H9 (cell line): ENCODE data around the gene PPP2R3C. TPM values are rescaled to one million over a fixed set of nuclear protein-coding genes. Genes with fewer than 3 reads are reported as not detected.

ENCODE experiments used
- DNase-seq: peaks from one replicate; pipeline ENCODE4 v3.0.0-alpha.2; 2017
- H2AFZ ChIP-seq: one replicate; pipeline ENCODE4 v1.6.1; 2013; ENCODE audit warnings: mild to moderate bottlenecking, low read length, control low read depth, moderate library complexity
- H2AK5ac ChIP-seq: 2 replicates; pipeline ENCODE4 v1.6.1; 2013; ENCODE audit warnings: low read length, control low read depth, mixed read lengths; ENCODE audit not compliant: insufficient read length
- H2BK120ac ChIP-seq: one replicate; pipeline ENCODE4 v1.6.1; 2013; ENCODE audit warnings: low read depth, mild to moderate bottlenecking, low read length, control low read depth, inconsistent platforms; ENCODE audit not compliant: poor library complexity, severe bottlenecking
- H2BK12ac ChIP-seq: 2 replicates; pipeline ENCODE4 v1.6.1; 2013; ENCODE audit warnings: low read length, control low read depth, mixed read lengths, low read depth; ENCODE audit not compliant: insufficient read length
- H2BK15ac ChIP-seq: 2 replicates; pipeline ENCODE4 v1.6.1; 2013; ENCODE audit warnings: low read depth, low read length, control low read depth
- H2BK20ac ChIP-seq: one replicate; pipeline ENCODE4 v1.6.1; 2013; ENCODE audit warnings: low read depth, mild to moderate bottlenecking, low read length, control low read depth, inconsistent platforms; ENCODE audit not compliant: poor library complexity, severe bottlenecking
- H2BK5ac ChIP-seq: 2 replicates; pipeline ENCODE4 v1.6.1; 2013; ENCODE audit warnings: low read length, control low read depth, mixed read lengths; ENCODE audit not compliant: insufficient read length
- H3K14ac ChIP-seq: 2 replicates; pipeline ENCODE4 v1.6.1; 2013; ENCODE audit warnings: low read length, control low read depth; ENCODE audit not compliant: insufficient read depth
- H3K18ac ChIP-seq: 2 replicates; pipeline ENCODE4 v1.6.1; 2013; ENCODE audit warnings: low read depth, mild to moderate bottlenecking, mixed read lengths, low read length, control low read depth; ENCODE audit not compliant: insufficient read length
- H3K23ac ChIP-seq: 2 replicates; pipeline ENCODE4 v1.6.1; 2013; ENCODE audit warnings: low read length, control low read depth, mixed read lengths, low read depth; ENCODE audit not compliant: insufficient read length
- H3K23me2 ChIP-seq: 2 replicates; pipeline ENCODE4 v1.6.1; 2013; ENCODE audit warnings: low read depth, mild to moderate bottlenecking, mixed read lengths, low read length, control low read depth; ENCODE audit not compliant: insufficient read length, poor library complexity, severe bottlenecking
- H3K27ac ChIP-seq: 2 replicates; pipeline ENCODE4 v1.5.1; 2013; ENCODE audit warnings: low read length, control low read depth, mixed read lengths, low read depth; ENCODE audit not compliant: insufficient read length
- H3K27me3 ChIP-seq: 2 replicates; pipeline ENCODE4 v1.6.1; 2013; ENCODE audit warnings: low read length, control low read depth, inconsistent platforms; ENCODE audit not compliant: insufficient read depth
- H3K4ac ChIP-seq: 2 replicates; pipeline ENCODE4 v1.6.1; 2013; ENCODE audit warnings: low read depth, mild to moderate bottlenecking, control low read depth, inconsistent platforms, low read length, moderate library complexity
- H3K4me1 ChIP-seq: 2 replicates; pipeline ENCODE4 v1.6.1; 2013; ENCODE audit warnings: low read length, control low read depth, inconsistent platforms; ENCODE audit not compliant: insufficient read depth
- H3K4me2 ChIP-seq: 2 replicates; pipeline ENCODE4 v1.6.1; 2013; ENCODE audit warnings: low read length, control low read depth, mixed read lengths; ENCODE audit not compliant: insufficient read length, insufficient read depth
- H3K56ac ChIP-seq: 2 replicates; pipeline ENCODE4 v1.6.1; 2013; ENCODE audit warnings: low read depth, mild to moderate bottlenecking, mixed read lengths, low read length, control low read depth; ENCODE audit not compliant: insufficient read length
- H3K79me1 ChIP-seq: 2 replicates; pipeline ENCODE4 v1.6.1; 2013; ENCODE audit warnings: low read depth, mild to moderate bottlenecking, moderate library complexity, low read length, control low read depth, inconsistent platforms; ENCODE audit not compliant: insufficient read depth, poor library complexity, severe bottlenecking
- H3K79me2 ChIP-seq: 2 replicates; pipeline ENCODE4 v1.6.1; 2013; ENCODE audit warnings: low read length, control low read depth, inconsistent platforms; ENCODE audit not compliant: insufficient read depth
- H3K9ac ChIP-seq: 2 replicates; pipeline ENCODE4 v1.6.1; 2013; ENCODE audit warnings: low read length, control low read depth, mixed read lengths; ENCODE audit not compliant: insufficient read length; ENCODE audit errors: extremely low read depth
- H3K9me3 ChIP-seq: one replicate; pipeline ENCODE4 v1.6.1; 2013; ENCODE audit warnings: low read depth, low read length, inconsistent platforms; ENCODE audit not compliant: control insufficient read depth
- H3T11ph ChIP-seq: one replicate; pipeline ENCODE4 v1.6.1; 2013; ENCODE audit warnings: mild to moderate bottlenecking, low read length, control low read depth, inconsistent platforms
- H4K20me1 ChIP-seq: one replicate; pipeline ENCODE4 v1.6.1; 2013; ENCODE audit not compliant: control insufficient read depth, insufficient read length, insufficient read depth
- H4K5ac ChIP-seq: 2 replicates; pipeline ENCODE4 v1.6.1; 2013; ENCODE audit warnings: low read depth, mild to moderate bottlenecking, mixed read lengths, low read length, control low read depth; ENCODE audit not compliant: insufficient read length
- H4K8ac ChIP-seq: replicated peaks from 2 replicates; pipeline ENCODE4 v1.6.1; 2013; ENCODE audit warnings: low read length, control low read depth, mixed read lengths, low read depth; ENCODE audit not compliant: insufficient read length
- H4K91ac ChIP-seq: 2 replicates; pipeline ENCODE4 v1.6.1; 2013; ENCODE audit warnings: low read depth, mild to moderate bottlenecking, moderate library complexity, mixed read lengths, low read length, control low read depth; ENCODE audit not compliant: insufficient read length
- H3K27ac Mint-ChIP-seq, 3 experiments: 2 replicates in 2 of 3; 3 replicates in 1 of 3; pipeline ENCODE4 v1.8.0; 2020 to 2021; ENCODE audit warnings: mixed read lengths in 3 of 3, mild to moderate bottlenecking in 1 of 3, moderate library complexity in 1 of 3
- H3K27me3 Mint-ChIP-seq: 2 replicates; pipeline ENCODE4 v1.8.0; 2021; ENCODE audit warnings: low read depth, mild to moderate bottlenecking, moderate library complexity, mixed read lengths
- H3K36me3 Mint-ChIP-seq, 3 experiments: 2 replicates in 2 of 3; 3 replicates in 1 of 3; pipeline ENCODE4 v1.8.0; 2020 to 2021; ENCODE audit warnings: low read depth in 3 of 3, mixed read lengths in 3 of 3; ENCODE audit not compliant: insufficient read depth in 1 of 3
- H3K4me1 Mint-ChIP-seq, 2 experiments: 2 replicates each; pipeline ENCODE4 v1.8.0; 2020; ENCODE audit warnings: mixed read lengths in 2 of 2
- H3K4me3 Mint-ChIP-seq, 2 experiments: 2 replicates in 1 of 2; 3 replicates in 1 of 2; pipeline ENCODE4 v1.8.0; 2020 to 2021; ENCODE audit warnings: mild to moderate bottlenecking in 2 of 2, mixed read lengths in 2 of 2, moderate library complexity in 1 of 2
- H3K9me3 Mint-ChIP-seq, 2 experiments: 2 replicates in 1 of 2; 3 replicates in 1 of 2; pipeline ENCODE4 v1.8.0; 2020; ENCODE audit warnings: mild to moderate bottlenecking in 2 of 2, mixed read lengths in 2 of 2, moderate library complexity in 1 of 2
- WGBS: extraction: QIAGEN DNeasy Blood & Tissue Kit; methylation state at CpG from one replicate; pipeline ENCODE4 v1.1.7; 2013; ENCODE audit warnings: missing lambda C conversion rate, low lambda C conversion rate, mixed read lengths; ENCODE audit not compliant: insufficient read length; ENCODE audit errors: extremely low coverage; 5-methylcytosine and 5-hydroxymethylcytosine counted together
- total RNA-seq: library from RNA; stranded (reverse); gene quantifications from 2 replicates; pipeline ENCODE4 v1.2.1, GENCODE V29; 2021
- TF ChIP-seq, protein P1 (sequence below): fragments of 200-600 bp; sonication (generic); conservative IDR thresholded peaks from 3 replicates; pipeline ENCODE4 v1.8.0; 2021; ENCODE audit warnings: antibody characterized with exemption, mild to moderate bottlenecking

The PPP2R3C gene
- total RNA-seq, 1 experiment from 2014 or later: 51.1 TPM

GRCh38 chr14:35085441-35085840, 36.3 kb downstream of the PPP2R3C start:
- H4K91ac ChIP-seq: no peak overlapping the region
- no peak overlapping the region for H2AFZ ChIP-seq
- no peak overlapping the region for H2BK12ac ChIP-seq
- H2BK120ac ChIP-seq: no peak overlapping the region
- no peak overlapping the region for H3K18ac ChIP-seq
- no peaks in the 10 kb centered on the region for H3K23me2 ChIP-seq
- no peaks in the 10 kb centered on the region for H3K79me1 ChIP-seq
- H3K27me3 ChIP-seq: no peaks in the 10 kb centered on the region
- DNase-seq: no peak
- no peaks in the 10 kb centered on the region for H3K27me3 Mint-ChIP-seq
- H2BK15ac ChIP-seq: no peak overlapping the region
- no peak overlapping the region for H2BK5ac ChIP-seq
- no peak overlapping the region for H3K27ac ChIP-seq
- H3K23ac ChIP-seq: no peak overlapping the region
- no peak overlapping the region for H3K9ac ChIP-seq
- no peak overlapping the region for H2AK5ac ChIP-seq
- H3K4me3 Mint-ChIP-seq: no peak overlapping the region
- H3K27ac Mint-ChIP-seq: 0 out of 7 replicates have a peak overlapping the region, but pooled peaks of 1 of the 3 experiments have one; percentile 36
- H3K9me3 ChIP-seq: no peaks in the 10 kb centered on the region
- no peaks in the 10 kb centered on the region for H3K79me2 ChIP-seq
- H3K4me1 Mint-ChIP-seq: no peaks in the 10 kb centered on the region
- H3T11ph ChIP-seq: no peak overlapping the region
- H3K14ac ChIP-seq: no peak overlapping the region
- no peaks in the 10 kb centered on the region for H3K9me3 Mint-ChIP-seq
- WGBS: no CpG with 5 or more reads among the region's 2 CpGs
- no peaks in the 10 kb centered on the region for H4K20me1 ChIP-seq
- H4K5ac ChIP-seq: no peak overlapping the region
- H3K4ac ChIP-seq: no peak overlapping the region
- no peak overlapping the region for H3K56ac ChIP-seq
- H2BK20ac ChIP-seq: no peak overlapping the region
- peaks cover 15 to 63% (median 42%) of the 10 kb centered on the region in 3 experiments for H3K36me3 Mint-ChIP-seq
- no peak overlapping the region for H4K8ac ChIP-seq
- H3K4me2 ChIP-seq: no peak overlapping the region
- TF ChIP-seq, protein P1, sequence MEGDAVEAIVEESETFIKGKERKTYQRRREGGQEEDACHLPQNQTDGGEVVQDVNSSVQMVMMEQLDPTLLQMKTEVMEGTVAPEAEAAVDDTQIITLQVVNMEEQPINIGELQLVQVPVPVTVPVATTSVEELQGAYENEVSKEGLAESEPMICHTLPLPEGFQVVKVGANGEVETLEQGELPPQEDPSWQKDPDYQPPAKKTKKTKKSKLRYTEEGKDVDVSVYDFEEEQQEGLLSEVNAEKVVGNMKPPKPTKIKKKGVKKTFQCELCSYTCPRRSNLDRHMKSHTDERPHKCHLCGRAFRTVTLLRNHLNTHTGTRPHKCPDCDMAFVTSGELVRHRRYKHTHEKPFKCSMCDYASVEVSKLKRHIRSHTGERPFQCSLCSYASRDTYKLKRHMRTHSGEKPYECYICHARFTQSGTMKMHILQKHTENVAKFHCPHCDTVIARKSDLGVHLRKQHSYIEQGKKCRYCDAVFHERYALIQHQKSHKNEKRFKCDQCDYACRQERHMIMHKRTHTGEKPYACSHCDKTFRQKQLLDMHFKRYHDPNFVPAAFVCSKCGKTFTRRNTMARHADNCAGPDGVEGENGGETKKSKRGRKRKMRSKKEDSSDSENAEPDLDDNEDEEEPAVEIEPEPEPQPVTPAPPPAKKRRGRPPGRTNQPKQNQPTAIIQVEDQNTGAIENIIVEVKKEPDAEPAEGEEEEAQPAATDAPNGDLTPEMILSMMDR: no peak
- no peaks in the 10 kb centered on the region for H3K4me1 ChIP-seq
